ENCODE results near the gene IFNGR1.

IFNGR1 gene

DNA sequence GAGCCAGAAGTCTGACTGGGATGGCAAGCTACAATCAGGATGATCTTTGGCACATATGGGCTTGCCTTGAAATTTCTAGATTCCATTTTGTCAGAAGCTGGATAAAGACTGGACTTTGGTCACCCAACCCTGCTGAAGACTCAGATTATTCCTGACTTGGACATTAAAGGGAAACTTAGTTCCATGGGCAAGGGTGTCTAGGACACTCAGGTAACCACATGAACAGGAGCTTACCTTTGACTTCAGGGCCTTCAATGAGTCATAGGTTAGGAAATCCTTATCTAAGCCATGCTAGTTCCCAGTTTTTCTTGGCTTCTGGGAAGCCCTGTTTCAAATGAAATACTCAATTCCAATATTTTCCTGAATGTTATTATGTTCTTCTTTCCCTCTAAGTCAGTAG is 28.5 kb upstream of the IFNGR1 start:
- TF ChIP-seq, protein P1, sequence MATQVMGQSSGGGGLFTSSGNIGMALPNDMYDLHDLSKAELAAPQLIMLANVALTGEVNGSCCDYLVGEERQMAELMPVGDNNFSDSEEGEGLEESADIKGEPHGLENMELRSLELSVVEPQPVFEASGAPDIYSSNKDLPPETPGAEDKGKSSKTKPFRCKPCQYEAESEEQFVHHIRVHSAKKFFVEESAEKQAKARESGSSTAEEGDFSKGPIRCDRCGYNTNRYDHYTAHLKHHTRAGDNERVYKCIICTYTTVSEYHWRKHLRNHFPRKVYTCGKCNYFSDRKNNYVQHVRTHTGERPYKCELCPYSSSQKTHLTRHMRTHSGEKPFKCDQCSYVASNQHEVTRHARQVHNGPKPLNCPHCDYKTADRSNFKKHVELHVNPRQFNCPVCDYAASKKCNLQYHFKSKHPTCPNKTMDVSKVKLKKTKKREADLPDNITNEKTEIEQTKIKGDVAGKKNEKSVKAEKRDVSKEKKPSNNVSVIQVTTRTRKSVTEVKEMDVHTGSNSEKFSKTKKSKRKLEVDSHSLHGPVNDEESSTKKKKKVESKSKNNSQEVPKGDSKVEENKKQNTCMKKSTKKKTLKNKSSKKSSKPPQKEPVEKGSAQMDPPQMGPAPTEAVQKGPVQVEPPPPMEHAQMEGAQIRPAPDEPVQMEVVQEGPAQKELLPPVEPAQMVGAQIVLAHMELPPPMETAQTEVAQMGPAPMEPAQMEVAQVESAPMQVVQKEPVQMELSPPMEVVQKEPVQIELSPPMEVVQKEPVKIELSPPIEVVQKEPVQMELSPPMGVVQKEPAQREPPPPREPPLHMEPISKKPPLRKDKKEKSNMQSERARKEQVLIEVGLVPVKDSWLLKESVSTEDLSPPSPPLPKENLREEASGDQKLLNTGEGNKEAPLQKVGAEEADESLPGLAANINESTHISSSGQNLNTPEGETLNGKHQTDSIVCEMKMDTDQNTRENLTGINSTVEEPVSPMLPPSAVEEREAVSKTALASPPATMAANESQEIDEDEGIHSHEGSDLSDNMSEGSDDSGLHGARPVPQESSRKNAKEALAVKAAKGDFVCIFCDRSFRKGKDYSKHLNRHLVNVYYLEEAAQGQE (IDR thresholded peaks at IDR 0.05; ENCODE audit: insufficient read depth in 1 of 2, low read depth in 2 of 2, low read length in 2 of 2): no peak
- no peak for TF ChIP-seq TAF1 (IDR thresholded peaks at IDR 0.05; ENCODE audit: borderline replicate concordance, insufficient read depth, low read length)
- TF ChIP-seq SIN3A (IDR thresholded peaks at IDR 0.05; ENCODE audit: borderline replicate concordance, insufficient read depth, low read length): no peak

DNA sequence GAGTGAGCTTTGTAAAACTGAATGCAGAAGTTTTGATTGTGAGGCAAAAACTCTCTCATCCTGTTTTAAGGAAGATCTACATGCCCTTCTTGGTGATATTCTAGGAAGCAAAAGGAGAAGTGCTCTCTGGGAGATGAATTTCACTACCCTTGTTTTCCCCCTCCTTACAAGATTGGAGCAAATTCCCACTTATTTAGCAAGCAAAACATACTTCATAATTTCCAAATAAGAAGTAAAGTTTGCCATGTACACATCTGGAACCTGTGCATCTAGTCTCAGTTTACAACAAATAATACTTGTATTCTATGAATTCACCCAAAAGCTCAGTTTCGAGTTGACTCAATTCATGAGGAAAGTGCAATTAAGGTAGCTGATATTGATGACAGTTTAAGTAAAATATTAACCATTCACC is 27.6 kb upstream of the IFNGR1 start:
- TF ChIP-seq SIN3A (IDR thresholded peaks at IDR 0.05; ENCODE audit: borderline replicate concordance, insufficient read depth, low read length) (no peak), TAF1 (IDR thresholded peaks at IDR 0.05; ENCODE audit: borderline replicate concordance, insufficient read depth, low read length) (no peak), FOXP2 (optimal IDR thresholded peaks at IDR 0.05; ENCODE audit: borderline replicate concordance, extremely low read depth, extremely low read length, insufficient read depth) (no peak), POLR2AphosphoS5 (IDR thresholded peaks at IDR 0.05; ENCODE audit: low read depth, low read length) (no peak)
- TF ChIP-seq, protein P1 (IDR thresholded peaks at IDR 0.05; ENCODE audit: insufficient read depth in 1 of 2, low read depth in 2 of 2, low read length in 2 of 2): no peak

DNA sequence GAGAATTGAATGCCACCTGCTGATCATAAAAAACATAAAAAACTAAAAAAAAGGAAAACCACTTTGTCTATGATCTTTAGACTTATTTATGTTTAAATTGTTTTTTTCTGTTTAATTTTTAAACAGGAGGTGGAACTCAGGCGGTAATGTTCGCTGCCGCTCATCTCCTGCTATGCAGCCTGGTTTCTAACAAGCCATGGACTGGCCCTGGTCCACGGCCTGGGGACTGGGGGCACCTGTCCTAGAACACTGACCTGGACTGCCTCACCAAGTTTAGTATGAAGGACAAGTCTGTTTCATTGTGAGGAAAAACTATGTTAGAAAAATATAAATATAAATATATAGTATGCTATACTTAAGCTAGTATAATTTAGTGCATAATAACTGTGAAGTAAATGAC is 27.0 kb upstream of the IFNGR1 start:
- no peak for TF ChIP-seq SIN3A (IDR thresholded peaks at IDR 0.05; ENCODE audit: borderline replicate concordance, insufficient read depth, low read length)
- no peak for TF ChIP-seq FOXP2 (optimal IDR thresholded peaks at IDR 0.05; ENCODE audit: borderline replicate concordance, extremely low read depth, extremely low read length, insufficient read depth)
- TF ChIP-seq POLR2AphosphoS5 (IDR thresholded peaks at IDR 0.05; ENCODE audit: low read depth, low read length): no peak
- no peak for TF ChIP-seq TAF1 (IDR thresholded peaks at IDR 0.05; ENCODE audit: borderline replicate concordance, insufficient read depth, low read length)
- TF ChIP-seq, protein P1 (IDR thresholded peaks at IDR 0.05; ENCODE audit: insufficient read depth in 1 of 2, low read depth in 2 of 2, low read length in 2 of 2): no peak

DNA sequence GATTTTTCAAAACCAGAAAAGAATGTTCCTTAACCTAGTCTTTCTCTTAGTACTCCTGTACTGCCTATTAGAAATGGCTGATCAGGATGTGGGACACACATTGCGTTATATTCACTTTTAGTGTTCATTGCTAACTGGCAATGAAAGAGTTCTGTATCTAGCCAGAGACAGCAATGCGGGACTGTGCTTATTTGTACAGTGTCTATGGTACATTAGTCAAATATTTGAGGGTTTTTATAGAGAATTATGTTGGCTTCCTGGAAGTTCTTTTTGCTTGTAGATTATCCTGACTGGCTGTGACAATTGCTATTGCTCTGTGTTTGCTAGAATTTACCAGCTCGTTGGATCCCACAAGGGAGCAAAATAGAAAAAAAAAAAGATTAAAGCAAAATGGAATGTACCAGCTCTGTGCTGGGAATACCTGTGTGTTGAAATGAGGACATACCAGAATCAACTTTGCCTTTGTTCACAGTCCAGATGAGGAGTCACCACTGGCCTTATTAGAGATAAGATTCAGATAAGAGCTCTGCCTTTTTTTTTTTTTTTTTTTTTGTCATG is 22.4 kb upstream of the IFNGR1 start:
- no peak for TF ChIP-seq TAF1 (IDR thresholded peaks at IDR 0.05; ENCODE audit: borderline replicate concordance, insufficient read depth, low read length)

DNA sequence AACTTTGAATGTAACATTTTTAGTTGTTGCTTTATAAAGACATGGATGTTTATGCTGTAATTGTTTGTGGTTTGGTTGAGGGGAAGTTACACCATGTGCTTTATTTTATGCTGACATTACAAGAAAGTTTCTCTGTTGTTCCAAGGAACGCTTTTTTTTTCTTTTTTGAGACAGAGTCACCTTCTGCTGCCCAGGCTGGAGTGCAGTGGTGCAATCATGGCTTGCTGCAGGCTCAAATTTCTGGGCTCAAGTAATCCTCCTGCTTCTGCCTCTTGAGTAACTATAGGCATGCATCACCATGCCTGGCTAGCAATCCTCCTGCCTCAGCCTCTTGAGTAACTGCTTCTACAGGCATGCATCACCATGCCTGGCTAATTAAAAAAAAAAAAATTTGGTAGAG is 21.0 kb upstream of the IFNGR1 start:
- TF ChIP-seq FOXP2 (optimal IDR thresholded peaks at IDR 0.05; ENCODE audit: borderline replicate concordance, extremely low read depth, extremely low read length, insufficient read depth): no peak
- TF ChIP-seq, protein P1 (IDR thresholded peaks at IDR 0.05; ENCODE audit: insufficient read depth in 1 of 2, low read depth in 2 of 2, low read length in 2 of 2): no peak
- TF ChIP-seq TAF1 (IDR thresholded peaks at IDR 0.05; ENCODE audit: borderline replicate concordance, insufficient read depth, low read length): no peak
- no peak for TF ChIP-seq SIN3A (IDR thresholded peaks at IDR 0.05; ENCODE audit: borderline replicate concordance, insufficient read depth, low read length)
- no peak for TF ChIP-seq POLR2AphosphoS5 (IDR thresholded peaks at IDR 0.05; ENCODE audit: low read depth, low read length)

Data from PFSK-1 (cell line).